Esophagus squamous epithelium (tissue), 5 donors: Measurements from ENCODE around the gene TRIM67. TPM values are rescaled to one million over a fixed set of nuclear protein-coding genes. Genes with fewer than 3 reads are reported as not detected.

ENCODE experiments used
- DNase-seq: peaks from one replicate; lab custom pipeline; 2025; lab: John Stamatoyannopoulos, UW
- H3K27ac ChIP-seq, 4 donors: fragments of 200-600 bp; sonication (generic); one replicate each; pipeline ENCODE4 v1.5.1; 2016 to 2019; ENCODE audit warnings: mild to moderate bottlenecking in 1 of 4
- H3K27me3 ChIP-seq, 4 donors: fragments of 200-600 bp; sonication (generic); 1 replicate in 3 of 4; 2 replicates in 1 of 4; pipeline versions ENCODE4 v1.5.1 to v1.6.0; 2017 to 2021; ENCODE audit warnings: antibody characterized with exemption in 1 of 4
- H3K36me3 ChIP-seq, 3 donors: fragments of 200-600 bp; sonication (generic); one replicate each; pipeline ENCODE4 v1.5.1; 2016 to 2019
- H3K4me1 ChIP-seq, 3 donors: fragments of 200-600 bp; sonication (generic); one replicate each; pipeline ENCODE4 v1.5.1; 2017 to 2019
- H3K4me3 ChIP-seq, 4 donors: fragments of 200-600 bp; sonication (generic); 1 replicate in 3 of 4; 2 replicates in 1 of 4; pipeline ENCODE4 v1.5.1; 2016 to 2019; ENCODE audit warnings: mild to moderate bottlenecking in 2 of 4, moderate library complexity in 1 of 4
- H3K9me3 ChIP-seq, 3 donors: fragments of 200-600 bp; sonication (generic); one replicate each; pipeline ENCODE4 v1.5.1; 2016 to 2019
- POLR2A ChIP-seq, 4 donors: fragments of 450-650 bp; IDR thresholded peaks; one replicate each; pipeline ENCODE4 v1.6.1; 2017; ENCODE audit warnings: antibody characterized with exemption in 4 of 4, mild to moderate bottlenecking in 4 of 4, moderate library complexity in 3 of 4
- WGBS, 2 donors: methylation state at CpG; one replicate each; pipeline ENCODE4 v1.1.5; 2018; 5-methylcytosine and 5-hydroxymethylcytosine counted together
- intact Hi-C: fragments of 100-400 bp; cut with DNase I; formaldehyde crosslinking; loops from one replicate; pipeline ENCODE4 v1.15.0; 2022
- total RNA-seq, 4 donors: library from RNA; depleted of rRNA; stranded (reverse); fragments of >200 nt; gene quantifications; one replicate each; pipeline ENCODE4 v1.1.0, GENCODE V29; 2016
- TF ChIP-seq, protein P1 (sequence below), 6 experiments: fragments of 450-650 bp in 4 of 6; fragments of 200-600 bp in 2 of 6; sonication (generic) in 2 of 6; IDR thresholded peaks; one replicate each; pipeline ENCODE4 v1.5.1; 2016 to 2019; ENCODE audit warnings: antibody characterized with exemption in 6 of 6, mild to moderate bottlenecking in 4 of 6, moderate library complexity in 4 of 6
- donor health status: DM: yes; HTN: yes; CAD: no.

Gene TRIM67
- total RNA-seq, 4 donors from 2014 or later: not detected

DNA sequence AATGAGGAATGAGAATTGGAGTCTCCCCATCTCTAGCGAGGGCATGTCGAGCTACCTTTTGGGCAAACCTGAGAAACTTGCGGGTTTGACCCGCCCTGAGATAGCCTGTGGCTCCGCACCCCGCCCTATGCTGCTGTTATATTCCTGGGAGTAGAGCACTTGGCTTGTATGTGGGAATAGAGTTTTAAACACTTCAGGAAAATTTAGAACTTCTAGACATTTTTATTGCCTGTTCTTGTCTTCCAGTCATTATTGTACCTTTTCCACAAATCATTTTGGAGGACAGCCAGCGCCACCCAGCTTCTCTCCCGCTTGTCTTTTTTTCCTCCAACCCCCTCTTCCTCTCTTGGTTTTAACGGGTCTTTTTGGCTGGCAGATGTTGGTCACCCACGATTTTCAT is 79.9 kb downstream of the TRIM67 start:
- Histone ChIP-seq H3K36me3 (peaks cover 0 to 39% (median 0%) of the 10 kb centered on the region in 3 donors), H3K4me3 (peak overlapping the region; percentile 68 to 90 (median 78)), H3K9me3 (no peaks in the 10 kb centered on the region), H3K27ac (peak overlapping the region in 3 of 4 donors; percentile 83 to 90 (median 86)), H3K27me3 (no peaks in the 10 kb centered on the region), H3K4me1 (peaks cover 4 to 53% (median 19%) of the 10 kb centered on the region in 3 donors)
- 0% methylated on average over 10 of the region's 10 CpGs for WGBS, 2 donors
- intact Hi-C loops: no loop called here
- no peak for TF ChIP-seq POLR2A (IDR thresholded peaks at IDR 0.05)
- TF ChIP-seq, protein P1, sequence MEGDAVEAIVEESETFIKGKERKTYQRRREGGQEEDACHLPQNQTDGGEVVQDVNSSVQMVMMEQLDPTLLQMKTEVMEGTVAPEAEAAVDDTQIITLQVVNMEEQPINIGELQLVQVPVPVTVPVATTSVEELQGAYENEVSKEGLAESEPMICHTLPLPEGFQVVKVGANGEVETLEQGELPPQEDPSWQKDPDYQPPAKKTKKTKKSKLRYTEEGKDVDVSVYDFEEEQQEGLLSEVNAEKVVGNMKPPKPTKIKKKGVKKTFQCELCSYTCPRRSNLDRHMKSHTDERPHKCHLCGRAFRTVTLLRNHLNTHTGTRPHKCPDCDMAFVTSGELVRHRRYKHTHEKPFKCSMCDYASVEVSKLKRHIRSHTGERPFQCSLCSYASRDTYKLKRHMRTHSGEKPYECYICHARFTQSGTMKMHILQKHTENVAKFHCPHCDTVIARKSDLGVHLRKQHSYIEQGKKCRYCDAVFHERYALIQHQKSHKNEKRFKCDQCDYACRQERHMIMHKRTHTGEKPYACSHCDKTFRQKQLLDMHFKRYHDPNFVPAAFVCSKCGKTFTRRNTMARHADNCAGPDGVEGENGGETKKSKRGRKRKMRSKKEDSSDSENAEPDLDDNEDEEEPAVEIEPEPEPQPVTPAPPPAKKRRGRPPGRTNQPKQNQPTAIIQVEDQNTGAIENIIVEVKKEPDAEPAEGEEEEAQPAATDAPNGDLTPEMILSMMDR (IDR thresholded peaks at IDR 0.05): no peak
- DNase-seq: no peak

DNA sequence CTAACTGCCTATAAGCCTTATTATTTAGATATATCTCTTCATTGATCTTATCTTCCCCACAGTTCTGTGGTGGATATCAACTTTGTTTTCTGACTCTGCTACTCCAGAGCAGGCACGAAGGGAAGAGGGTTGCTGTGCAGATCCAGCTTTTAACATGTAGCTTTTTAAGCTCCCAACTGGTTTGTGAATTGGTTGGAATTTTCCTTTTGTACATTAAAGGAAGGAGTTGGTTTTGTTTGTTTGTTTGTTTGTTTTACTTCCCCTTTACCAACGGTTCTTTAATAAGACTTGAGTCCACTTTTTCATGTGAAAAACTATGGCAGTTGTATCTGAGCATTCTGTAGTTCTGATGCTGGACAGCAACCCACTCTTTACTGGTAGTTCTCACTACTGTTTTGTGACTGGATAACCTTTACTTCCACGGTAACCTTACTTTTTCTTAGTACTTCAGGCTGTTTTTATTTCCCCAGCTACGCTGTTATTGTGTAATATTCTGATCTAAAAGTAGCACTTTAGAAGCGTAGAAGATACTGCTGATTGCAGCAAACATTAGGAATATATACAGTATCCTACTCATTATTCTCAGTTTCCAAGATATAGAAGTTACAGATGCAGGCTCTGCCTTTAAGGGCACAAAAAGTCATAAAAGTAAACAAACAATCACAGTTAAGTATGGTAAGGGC is 80.8 kb downstream of the TRIM67 start:
- Histone ChIP-seq H3K9me3 (no peaks in the 10 kb centered on the region), H3K4me1 (peaks cover 4 to 51% (median 19%) of the 10 kb centered on the region in 3 donors), H3K36me3 (peaks cover 0 to 39% (median 0%) of the 10 kb centered on the region in 3 donors), H3K27ac (no peak overlapping the region), H3K4me3 (peak overlapping the region in 2 of 4 donors; percentile 71 to 90), H3K27me3 (no peaks in the 10 kb centered on the region)
- intact Hi-C loops: no loop called here
- 40 to 50% methylated on average over 5 of the region's 5 CpGs for WGBS, 2 donors
- DNase-seq: no peak
- TF ChIP-seq POLR2A (IDR thresholded peaks at IDR 0.05): no peak
- TF ChIP-seq, protein P1 (IDR thresholded peaks at IDR 0.05): no peak

DNA sequence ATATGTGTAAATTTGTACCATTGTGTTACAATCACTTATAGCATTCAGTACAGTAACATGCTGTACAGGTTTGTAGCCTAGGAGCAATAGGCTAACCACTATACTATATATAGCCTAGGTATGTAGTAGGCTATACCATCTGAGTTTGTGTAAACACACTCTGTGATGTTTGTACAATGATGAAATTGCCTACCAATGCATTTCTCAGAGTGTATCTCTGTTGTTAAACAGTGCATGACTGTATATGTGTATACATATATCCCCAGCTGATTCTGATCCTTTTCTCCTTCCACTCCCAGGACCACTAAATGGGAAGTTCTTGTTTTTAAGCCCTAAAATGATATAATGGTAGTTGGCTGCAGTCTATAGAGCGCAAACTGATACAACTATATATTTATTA is 86.9 kb downstream of the TRIM67 start:
- H3K27ac ChIP-seq: no peak overlapping the region
- intact Hi-C loops: no loop called here
- H3K36me3 ChIP-seq: peaks cover 0 to 61% (median 0%) of the 10 kb centered on the region in 3 donors
- DNase-seq: no peak
- peaks cover 0 to 13% (median 0%) of the 10 kb centered on the region in 3 donors for H3K4me1 ChIP-seq
- no peaks in the 10 kb centered on the region for H3K9me3 ChIP-seq
- TF ChIP-seq, protein P1 (IDR thresholded peaks at IDR 0.05): no peak
- TF ChIP-seq POLR2A (IDR thresholded peaks at IDR 0.05): no peak
- no peak overlapping the region for H3K4me3 ChIP-seq
- no peaks in the 10 kb centered on the region for H3K27me3 ChIP-seq
- WGBS, 2 donors: 90 to 100% methylated on average over 1 of the region's 1 CpG

GRCh38 chr1:231252336-231252735 is 90.5 kb downstream of the TRIM67 start:
- no peak overlapping the region for H3K4me3 ChIP-seq
- no peaks in the 10 kb centered on the region for H3K27me3 ChIP-seq
- WGBS, 2 donors: 80 to 95% methylated on average over 3 of the region's 3 CpGs
- no peak for DNase-seq
- H3K36me3 ChIP-seq: peaks cover 0 to 71% (median 0%) of the 10 kb centered on the region in 3 donors
- no peaks in the 10 kb centered on the region for H3K9me3 ChIP-seq
- intact Hi-C loops: no loop called here
- no peaks in the 10 kb centered on the region for H3K4me1 ChIP-seq
- H3K27ac ChIP-seq: no peak overlapping the region
- no peak for TF ChIP-seq POLR2A (IDR thresholded peaks at IDR 0.05)
- TF ChIP-seq, protein P1 (IDR thresholded peaks at IDR 0.05): no peak

GRCh38 chr1:231260351-231260750 is 98.5 kb downstream of the TRIM67 start:
- intact Hi-C loops: loop anchor here (10.0 kb wide), 1 partner anchor 54 kb away; no protein-coding TSS in a partner anchor
- no peak for DNase-seq
- no peak for TF ChIP-seq POLR2A (IDR thresholded peaks at IDR 0.05)
- TF ChIP-seq, protein P1 (IDR thresholded peaks at IDR 0.05): no peak
- no peaks in the 10 kb centered on the region for H3K27me3 ChIP-seq
- WGBS, 2 donors: 82 to 85% methylated on average over 4 of the region's 4 CpGs
- H3K9me3 ChIP-seq: peaks cover 0 to 6% (median 0%) of the 10 kb centered on the region in 3 donors
- no peak overlapping the region for H3K4me3 ChIP-seq
- no peak overlapping the region for H3K27ac ChIP-seq
- no peaks in the 10 kb centered on the region for H3K4me1 ChIP-seq
- peaks cover under 1 to 98% (median 5%) of the 10 kb centered on the region in 3 donors for H3K36me3 ChIP-seq
